GM12801 (cell line): ENCODE results near the gene HOXD10.

Experiments used
- TF ChIP-seq, protein P1 (sequence below): IDR thresholded peaks from one replicate; pipeline ENCODE4 v1.5.1; 2011; ENCODE audit warnings: control low read depth; ENCODE audit not compliant: insufficient read length; ENCODE audit errors: extremely low read depth

Gene HOXD10

DNA sequence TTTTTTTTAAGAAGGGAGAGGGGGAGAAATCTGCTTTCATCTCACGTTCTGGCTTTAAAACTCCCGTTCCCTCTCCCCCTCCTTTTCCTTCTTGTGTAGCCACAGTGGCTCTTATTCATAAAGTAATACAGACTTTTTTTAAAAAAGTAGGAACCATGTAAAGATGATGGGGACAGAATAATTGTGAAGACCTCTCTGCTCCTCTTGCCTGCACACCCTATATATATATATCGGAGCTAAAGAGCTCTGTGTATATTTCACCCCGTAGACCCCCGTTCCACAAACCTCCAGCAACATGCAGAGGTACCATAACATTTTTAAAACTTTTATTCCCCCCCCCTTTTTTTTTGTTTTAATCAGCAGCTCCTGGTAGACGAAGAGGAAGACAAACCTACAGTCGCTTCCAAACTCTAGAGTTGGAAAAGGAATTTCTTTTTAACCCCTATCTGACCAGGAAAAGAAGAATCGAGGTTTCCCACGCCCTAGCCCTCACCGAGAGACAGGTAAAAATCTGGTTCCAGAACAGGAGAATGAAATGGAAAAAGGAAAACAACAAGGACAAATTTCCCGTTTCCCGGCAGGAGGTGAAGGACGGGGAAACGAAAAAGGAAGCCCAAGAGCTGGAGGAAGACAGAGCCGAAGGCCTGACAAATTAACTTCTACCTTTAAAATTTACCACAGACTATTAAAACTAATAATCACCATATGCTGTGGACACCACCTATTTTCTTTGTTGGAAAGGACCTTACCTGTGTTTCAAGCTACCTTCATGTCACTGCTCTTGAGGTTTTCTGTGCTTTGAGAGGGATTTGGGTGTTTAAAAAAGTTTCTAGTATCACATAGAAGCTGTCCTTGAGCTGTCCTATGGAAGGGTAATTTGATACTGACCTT, 14.6 kb downstream of the HOXD10 start:
- TF ChIP-seq, protein P1, sequence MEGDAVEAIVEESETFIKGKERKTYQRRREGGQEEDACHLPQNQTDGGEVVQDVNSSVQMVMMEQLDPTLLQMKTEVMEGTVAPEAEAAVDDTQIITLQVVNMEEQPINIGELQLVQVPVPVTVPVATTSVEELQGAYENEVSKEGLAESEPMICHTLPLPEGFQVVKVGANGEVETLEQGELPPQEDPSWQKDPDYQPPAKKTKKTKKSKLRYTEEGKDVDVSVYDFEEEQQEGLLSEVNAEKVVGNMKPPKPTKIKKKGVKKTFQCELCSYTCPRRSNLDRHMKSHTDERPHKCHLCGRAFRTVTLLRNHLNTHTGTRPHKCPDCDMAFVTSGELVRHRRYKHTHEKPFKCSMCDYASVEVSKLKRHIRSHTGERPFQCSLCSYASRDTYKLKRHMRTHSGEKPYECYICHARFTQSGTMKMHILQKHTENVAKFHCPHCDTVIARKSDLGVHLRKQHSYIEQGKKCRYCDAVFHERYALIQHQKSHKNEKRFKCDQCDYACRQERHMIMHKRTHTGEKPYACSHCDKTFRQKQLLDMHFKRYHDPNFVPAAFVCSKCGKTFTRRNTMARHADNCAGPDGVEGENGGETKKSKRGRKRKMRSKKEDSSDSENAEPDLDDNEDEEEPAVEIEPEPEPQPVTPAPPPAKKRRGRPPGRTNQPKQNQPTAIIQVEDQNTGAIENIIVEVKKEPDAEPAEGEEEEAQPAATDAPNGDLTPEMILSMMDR = no peak

DNA sequence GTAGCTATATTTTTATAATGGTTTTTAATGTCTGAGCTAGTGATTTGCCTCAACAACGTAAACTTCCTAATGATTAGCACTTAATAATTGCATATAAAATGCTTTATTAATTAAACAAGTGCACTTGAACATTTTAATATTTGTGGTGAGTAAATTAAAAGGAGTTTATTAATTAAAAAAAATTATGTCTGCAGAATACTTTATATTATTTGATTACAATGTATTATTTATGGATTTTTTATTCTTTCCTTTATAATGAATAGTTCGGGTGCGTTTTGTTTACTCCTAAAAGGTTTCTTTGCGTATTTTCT, 15.2 kb downstream of the HOXD10 start:
- TF ChIP-seq, protein P1 = no peak

DNA sequence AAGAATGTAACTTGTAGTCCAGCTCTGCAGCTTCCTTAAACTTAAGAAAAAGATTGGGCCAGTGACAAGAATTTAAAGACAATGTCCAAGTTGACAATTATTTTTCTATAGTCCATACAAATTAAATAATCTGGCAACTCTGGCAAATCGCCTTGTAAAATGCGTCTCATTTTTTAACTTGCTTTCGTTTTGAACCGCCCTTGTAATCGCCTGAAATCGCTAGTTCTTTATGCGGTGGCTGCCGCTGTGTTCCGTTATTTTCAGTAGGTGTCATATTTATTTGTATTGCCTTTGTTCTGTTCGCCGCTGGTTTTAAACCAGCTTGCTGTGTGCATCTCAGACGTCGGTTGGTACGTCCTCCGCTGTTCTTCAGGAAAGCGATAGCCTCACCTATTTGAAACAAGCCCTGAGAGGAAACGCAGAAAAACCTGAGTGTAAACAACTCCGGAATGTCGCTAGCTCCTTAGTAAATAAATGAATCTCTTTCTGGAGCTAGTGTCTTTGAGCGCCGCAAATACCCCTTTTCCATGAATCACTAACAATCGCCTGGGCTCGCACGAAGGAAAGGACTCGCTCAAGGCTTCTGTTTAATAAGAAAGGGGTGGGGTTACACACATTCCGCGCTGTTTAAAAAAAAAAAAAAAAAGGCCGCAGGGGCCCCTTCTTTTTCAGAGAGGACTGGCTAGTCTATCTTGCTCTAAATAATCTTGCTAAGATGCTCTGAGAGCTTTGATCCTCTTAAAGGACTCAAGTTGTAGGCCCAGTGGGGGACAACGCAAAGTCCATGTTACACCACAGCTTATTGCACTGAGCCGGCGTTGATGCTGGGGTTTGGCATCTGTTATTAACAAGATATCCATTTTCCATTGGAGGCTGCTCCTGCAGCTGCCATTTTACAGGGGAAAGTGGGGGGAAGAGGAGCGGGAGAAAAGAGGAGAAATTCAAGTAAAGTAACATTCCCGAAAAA, 15.9 kb downstream of the HOXD10 start:
- TF ChIP-seq, protein P1 = no peak

GRCh38 chr2:176133389-176133788, 16.8 kb downstream of the HOXD10 start:
- TF ChIP-seq, protein P1 = no peak

DNA sequence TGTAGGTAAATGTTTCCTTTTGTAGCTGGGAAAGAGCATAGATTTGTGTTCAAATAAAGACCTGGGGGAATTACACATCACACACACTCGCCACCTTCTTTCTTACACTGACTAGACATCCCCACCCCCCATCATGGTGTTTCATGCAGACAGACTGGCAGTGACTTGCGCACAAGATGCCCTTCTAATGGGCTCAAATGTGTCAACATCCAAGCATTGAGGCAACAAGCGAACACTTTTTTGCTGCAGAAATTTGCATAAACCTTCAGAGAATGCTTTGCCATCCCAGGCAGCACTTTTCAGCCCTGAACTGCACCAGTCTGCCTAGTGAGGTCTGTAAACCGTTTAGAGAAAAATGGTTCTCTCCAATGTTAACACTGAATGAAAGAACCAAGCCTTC, 17.5 kb downstream of the HOXD10 start:
- TF ChIP-seq, protein P1 = no peak

- TF ChIP-seq, protein P1 = no peak
Measured at GRCh38 chr2:176135035-176135440, 18.5 kb downstream of the HOXD10 start.
